Measurements from ENCODE around the gene HELZ.
"Not testable (repeated sequence)": the region's sequence is repeated elsewhere in the genome, so short reads cannot be mapped to it uniquely, and the experiment has no call there.

HELZ gene
- 180 to 230 (median 224) reads per million in 3 donors for total RNA-seq

- Histone ChIP-seq H3K27ac (ENCODE audit: insufficient read depth, low read length, poor library complexity, severe bottlenecking) (peak within 1 kb of the TSS; percentile 86), H3K4me3 (ENCODE audit: insufficient read depth, low read depth, low read length, poor library complexity, severe bottlenecking) (peak within 1 kb of the TSS; percentile 97), H3K4me1 (ENCODE audit: control insufficient read depth, insufficient read depth, low read length, poor library complexity, severe bottlenecking) (peaks cover 39% of the 10 kb centered on the region), H3K36me3 (ENCODE audit: control insufficient read depth, insufficient read depth, low read length) (peaks cover 3% of the 10 kb centered on the region), H3K9me3 (ENCODE audit: control insufficient read depth, low read length) (no peaks in the 10 kb centered on the region), H3K27me3 (replicated peaks; ENCODE audit: control insufficient read depth, insufficient read depth, low read length, poor library complexity, severe bottlenecking) (no peaks in the 10 kb centered on the region)
- peak; percentile 65 to 70 (median 67) for DNase-seq
These were observed at the start of gene HELZ for GRCh38 chr17:67245073-67245693. Gene HELZ (minus strand): TSS chr17:67245196. CDS start chr17:67218804, 26,392 bp downstream.

GRCh38 chr17:67293251-67294203, 48.5 kb upstream of the HELZ start:
- peak; percentile 43 to 58 (median 45) for DNase-seq
- H3K27me3 ChIP-seq (replicated peaks; ENCODE audit: control insufficient read depth, insufficient read depth, low read length, poor library complexity, severe bottlenecking), result no peaks in the 10 kb centered on the region
- H3K4me1 ChIP-seq (ENCODE audit: control insufficient read depth, insufficient read depth, low read length, poor library complexity, severe bottlenecking), result no peaks in the 10 kb centered on the region
- no peak overlapping the region for H3K27ac ChIP-seq (ENCODE audit: insufficient read depth, low read length, poor library complexity, severe bottlenecking)
- H3K36me3 ChIP-seq (ENCODE audit: control insufficient read depth, insufficient read depth, low read length), result no peaks in the 10 kb centered on the region
- no peak overlapping the region for H3K4me3 ChIP-seq (ENCODE audit: insufficient read depth, low read depth, low read length, poor library complexity, severe bottlenecking)
- no peaks in the 10 kb centered on the region for H3K9me3 ChIP-seq (ENCODE audit: control insufficient read depth, low read length)

GRCh38 chr17:67290711-67291291, 45.8 kb upstream of the HELZ start:
- no peak overlapping the region for H3K27ac ChIP-seq (ENCODE audit: insufficient read depth, low read length, poor library complexity, severe bottlenecking)
- H3K9me3 ChIP-seq (ENCODE audit: control insufficient read depth, low read length), result no peaks in the 10 kb centered on the region

GRCh38 chr17:67290244-67290643, 45.2 kb upstream of the HELZ start:
- Histone ChIP-seq H3K36me3 (ENCODE audit: control insufficient read depth, insufficient read depth, low read length) (no peaks in the 10 kb centered on the region), H3K4me3 (ENCODE audit: insufficient read depth, low read depth, low read length, poor library complexity, severe bottlenecking) (no peak overlapping the region), H3K27me3 (replicated peaks; ENCODE audit: control insufficient read depth, insufficient read depth, low read length, poor library complexity, severe bottlenecking) (no peaks in the 10 kb centered on the region), H3K4me1 (ENCODE audit: control insufficient read depth, insufficient read depth, low read length, poor library complexity, severe bottlenecking) (no peaks in the 10 kb centered on the region), H3K9me3 (ENCODE audit: control insufficient read depth, low read length) (no peaks in the 10 kb centered on the region), H3K27ac (ENCODE audit: insufficient read depth, low read length, poor library complexity, severe bottlenecking) (no peak overlapping the region)
- no peak for DNase-seq

More at GRCh38 chr17:67290711-67291291, 45.8 kb upstream of the HELZ start:
- Histone ChIP-seq H3K27me3 (replicated peaks; ENCODE audit: control insufficient read depth, insufficient read depth, low read length, poor library complexity, severe bottlenecking) (no peaks in the 10 kb centered on the region), H3K4me3 (ENCODE audit: insufficient read depth, low read depth, low read length, poor library complexity, severe bottlenecking) (no peak overlapping the region), H3K36me3 (ENCODE audit: control insufficient read depth, insufficient read depth, low read length) (no peaks in the 10 kb centered on the region), H3K4me1 (ENCODE audit: control insufficient read depth, insufficient read depth, low read length, poor library complexity, severe bottlenecking) (no peaks in the 10 kb centered on the region)
- no peak for DNase-seq

GRCh38 chr17:67289181-67289876, 44.3 kb upstream of the HELZ start:
- no peak overlapping the region for H3K4me3 ChIP-seq (ENCODE audit: insufficient read depth, low read depth, low read length, poor library complexity, severe bottlenecking)
- H3K4me1 ChIP-seq (ENCODE audit: control insufficient read depth, insufficient read depth, low read length, poor library complexity, severe bottlenecking), result no peaks in the 10 kb centered on the region
- DNase-seq, result no peak
- H3K36me3 ChIP-seq (ENCODE audit: control insufficient read depth, insufficient read depth, low read length), result no peaks in the 10 kb centered on the region
- no peak overlapping the region for H3K27ac ChIP-seq (ENCODE audit: insufficient read depth, low read length, poor library complexity, severe bottlenecking)
- H3K27me3 ChIP-seq (replicated peaks; ENCODE audit: control insufficient read depth, insufficient read depth, low read length, poor library complexity, severe bottlenecking), result no peaks in the 10 kb centered on the region
- no peaks in the 10 kb centered on the region for H3K9me3 ChIP-seq (ENCODE audit: control insufficient read depth, low read length)

GRCh38 chr17:67286826-67287225, 41.8 kb upstream of the HELZ start:
- H3K27ac ChIP-seq (ENCODE audit: insufficient read depth, low read length, poor library complexity, severe bottlenecking); H3K9me3 ChIP-seq (ENCODE audit: control insufficient read depth, low read length); H3K36me3 ChIP-seq (ENCODE audit: control insufficient read depth, insufficient read depth, low read length); H3K4me1 ChIP-seq (ENCODE audit: control insufficient read depth, insufficient read depth, low read length, poor library complexity, severe bottlenecking); H3K27me3 ChIP-seq (replicated peaks; ENCODE audit: control insufficient read depth, insufficient read depth, low read length, poor library complexity, severe bottlenecking); DNase-seq; H3K4me3 ChIP-seq (ENCODE audit: insufficient read depth, low read depth, low read length, poor library complexity, severe bottlenecking): not testable (repeated sequence)

- Histone ChIP-seq H3K27ac (ENCODE audit: insufficient read depth, low read length, poor library complexity, severe bottlenecking) (no peak overlapping the region), H3K4me3 (ENCODE audit: insufficient read depth, low read depth, low read length, poor library complexity, severe bottlenecking) (no peak overlapping the region), H3K9me3 (ENCODE audit: control insufficient read depth, low read length) (no peaks in the 10 kb centered on the region), H3K27me3 (replicated peaks; ENCODE audit: control insufficient read depth, insufficient read depth, low read length, poor library complexity, severe bottlenecking) (no peaks in the 10 kb centered on the region), H3K36me3 (ENCODE audit: control insufficient read depth, insufficient read depth, low read length) (no peaks in the 10 kb centered on the region), H3K4me1 (ENCODE audit: control insufficient read depth, insufficient read depth, low read length, poor library complexity, severe bottlenecking) (no peaks in the 10 kb centered on the region)
- DNase-seq, result no peak
These were observed 40.4 kb upstream of the HELZ start for GRCh38 chr17:67285360-67285759.

GRCh38 chr17:67283731-67284516, 38.9 kb upstream of the HELZ start:
- DNase-seq, result no peak
- H3K27ac ChIP-seq (ENCODE audit: insufficient read depth, low read length, poor library complexity, severe bottlenecking), result no peak overlapping the region
- H3K9me3 ChIP-seq (ENCODE audit: control insufficient read depth, low read length), result no peaks in the 10 kb centered on the region
- no peaks in the 10 kb centered on the region for H3K36me3 ChIP-seq (ENCODE audit: control insufficient read depth, insufficient read depth, low read length)
- no peak overlapping the region for H3K4me3 ChIP-seq (ENCODE audit: insufficient read depth, low read depth, low read length, poor library complexity, severe bottlenecking)
- H3K4me1 ChIP-seq (ENCODE audit: control insufficient read depth, insufficient read depth, low read length, poor library complexity, severe bottlenecking), result no peaks in the 10 kb centered on the region
- no peaks in the 10 kb centered on the region for H3K27me3 ChIP-seq (replicated peaks; ENCODE audit: control insufficient read depth, insufficient read depth, low read length, poor library complexity, severe bottlenecking)

- H3K4me1 ChIP-seq (ENCODE audit: control insufficient read depth, insufficient read depth, low read length, poor library complexity, severe bottlenecking), result no peaks in the 10 kb centered on the region
- H3K27ac ChIP-seq (ENCODE audit: insufficient read depth, low read length, poor library complexity, severe bottlenecking), result no peak overlapping the region
- H3K4me3 ChIP-seq (ENCODE audit: insufficient read depth, low read depth, low read length, poor library complexity, severe bottlenecking), result no peak overlapping the region
- H3K36me3 ChIP-seq (ENCODE audit: control insufficient read depth, insufficient read depth, low read length), result no peaks in the 10 kb centered on the region
- H3K27me3 ChIP-seq (replicated peaks; ENCODE audit: control insufficient read depth, insufficient read depth, low read length, poor library complexity, severe bottlenecking), result no peaks in the 10 kb centered on the region
- no peak for DNase-seq
- no peaks in the 10 kb centered on the region for H3K9me3 ChIP-seq (ENCODE audit: control insufficient read depth, low read length)
These were observed 36.7 kb upstream of the HELZ start for GRCh38 chr17:67281743-67282142.
